SK-N-SH (cell line): ENCODE results near the gene HEXD. TPM values are rescaled to one million over a fixed set of nuclear protein-coding genes. Genes with fewer than 3 reads are reported as not detected.

Experiments used
- CTCF ChIA-PET: fragments of 300-600, 350-600 bp; formaldehyde crosslinking; extraction: SDS; loops from one replicate; lab custom pipeline; 2021; lab: Yijun Ruan, JAX
- POLR2A ChIA-PET: fragments of 350-600 bp; sonication (Branson Sonifier 250); formaldehyde crosslinking; extraction: SDS; loops from one replicate; lab custom pipeline; 2020; ENCODE audit warnings: antibody characterized with exemption, inconsistent platforms; lab: Yijun Ruan, JAX
- DNase-seq: peaks from one replicate; pipeline ENCODE4 v3.0.0; 2012
- H2AFZ ChIP-seq: fragments of 200-600 bp; sonication (generic); 2 replicates; pipeline ENCODE4 v1.8.1; 2016; ENCODE audit warnings: antibody characterized with exemption, mild to moderate bottlenecking, low read depth
- H3F3A ChIP-seq: fragments of 200-600 bp; sonication (generic); replicated peaks from 2 replicates; pipeline ENCODE3; 2016; ENCODE audit warnings: antibody characterized with exemption, mild to moderate bottlenecking; ENCODE audit not compliant: insufficient read depth
- H3K27ac ChIP-seq, 2 experiments: fragments of 200-500 bp in 1 of 2; fragments of 200-600 bp in 1 of 2; sonication (Bioruptor generic) in 1 of 2; sonication (generic), shearing (Covaris generic) in 1 of 2; 2 replicates each; pipeline versions ENCODE4 v1.5.1 to v1.6.1; 2014 to 2016; ENCODE audit warnings: low read depth in 2 of 2, inconsistent platforms in 1 of 2, low read length in 1 of 2, mild to moderate bottlenecking in 1 of 2, mixed read lengths in 1 of 2
- H3K27me3 ChIP-seq: fragments of 200-600 bp; sonication (generic), shearing (Covaris generic); 2 replicates; pipeline ENCODE4 v1.6.1; 2016; ENCODE audit warnings: mixed run types; ENCODE audit not compliant: insufficient read depth
- H3K36me3 ChIP-seq, 2 experiments: fragments of 200-500 bp in 1 of 2; fragments of 200-600 bp in 1 of 2; sonication (Bioruptor generic) in 1 of 2; sonication (generic) in 1 of 2; replicated peaks in 1 of 2; 2 replicates each; pipeline versions ENCODE3 to v1.5.1; 2014 to 2016; ENCODE audit warnings: low read length in 1 of 2, mild to moderate bottlenecking in 1 of 2; ENCODE audit not compliant: insufficient read depth in 2 of 2, control insufficient read depth in 1 of 2
- H3K4me1 ChIP-seq, 2 experiments: fragments of 200-500 bp in 1 of 2; fragments of 200-600 bp in 1 of 2; sonication (Bioruptor generic) in 1 of 2; sonication (generic), shearing (Covaris generic) in 1 of 2; 2 replicates each; pipeline versions ENCODE4 v1.5.1 to v1.6.1; 2014 to 2016; ENCODE audit warnings: low read depth in 1 of 2, low read length in 1 of 2, mixed run types in 1 of 2; ENCODE audit not compliant: insufficient read depth in 2 of 2, control insufficient read depth in 1 of 2
- H3K4me2 ChIP-seq: fragments of 200-600 bp; sonication (generic), shearing (Covaris generic); 2 replicates; pipeline ENCODE4 v1.6.1; 2017; ENCODE audit warnings: mixed run types
- H3K4me3 ChIP-seq, 2 experiments: fragments of 200-500 bp in 1 of 2; fragments of 200-600 bp in 1 of 2; sonication (Bioruptor generic) in 1 of 2; sonication (generic), shearing (Covaris generic) in 1 of 2; 2 replicates each; pipeline versions ENCODE4 v1.5.1 to v1.8.1; 2014 to 2016; ENCODE audit warnings: low read depth in 2 of 2, inconsistent platforms in 1 of 2, low read length in 1 of 2, mild to moderate bottlenecking in 1 of 2, mixed read lengths in 1 of 2, moderate library complexity in 1 of 2
- H3K79me2 ChIP-seq: fragments of 200-600 bp; sonication (generic); 2 replicates; pipeline ENCODE4 v1.8.1; 2017; ENCODE audit warnings: mild to moderate bottlenecking; ENCODE audit not compliant: insufficient read depth
- H3K9ac ChIP-seq: fragments of 200-600 bp; sonication (generic); 2 replicates; pipeline ENCODE4 v1.6.1; 2017; ENCODE audit warnings: mixed run types
- H3K9me2 ChIP-seq: fragments of 200-600 bp; sonication (generic); 2 replicates; pipeline ENCODE4 v1.6.1; 2017; ENCODE audit warnings: mixed run types
- H3K9me3 ChIP-seq: fragments of 200-600 bp; sonication (generic); 2 replicates; pipeline ENCODE4 v1.6.1; 2017; ENCODE audit warnings: mixed run types, mild to moderate bottlenecking, moderate library complexity
- H4K20me1 ChIP-seq: fragments of 200-600 bp; sonication (generic); 2 replicates; pipeline ENCODE4 v1.6.1; 2017; ENCODE audit warnings: mild to moderate bottlenecking, mixed run types; ENCODE audit not compliant: insufficient read depth
- ELF1 ChIP-seq: IDR thresholded peaks from 2 replicates; pipeline ENCODE4 v1.4.0; 2012
- EP300 ChIP-seq, 2 experiments: IDR thresholded peaks; 2 replicates each; pipeline versions ENCODE4 v1.4.0 to v1.6.1; 2012; ENCODE audit warnings: borderline replicate concordance in 1 of 2, low read depth in 1 of 2, low read length in 1 of 2
- EZH2phosphoT487 ChIP-seq: fragments of 200-600 bp; sonication (generic); IDR thresholded peaks from 2 replicates; pipeline ENCODE4 v1.6.1; 2017; ENCODE audit warnings: low read depth, mixed run types, mild to moderate bottlenecking, antibody characterized with exemption, moderate library complexity, borderline replicate concordance
- FOSL2 ChIP-seq: IDR thresholded peaks from 2 replicates; pipeline ENCODE4 v1.4.0; 2012; ENCODE audit warnings: low read depth, mild to moderate bottlenecking, moderate library complexity, borderline replicate concordance
- FOXJ3 ChIP-seq: sonication (generic); formaldehyde crosslinking; IDR thresholded peaks from 2 replicates; pipeline ENCODE4 v1.5.1; 2020; ENCODE audit warnings: mild to moderate bottlenecking, missing genetic modification reagents
- FOXM1 ChIP-seq: IDR thresholded peaks from 2 replicates; pipeline ENCODE4 v1.4.0; 2012; ENCODE audit warnings: low read depth, mild to moderate bottlenecking
- GABPA ChIP-seq: IDR thresholded peaks from 2 replicates; pipeline ENCODE4 v1.4.0; 2012; ENCODE audit warnings: low read depth, mild to moderate bottlenecking
- JUND ChIP-seq: IDR thresholded peaks from 2 replicates; pipeline ENCODE4 v1.4.0; 2012
- MXI1 ChIP-seq: IDR thresholded peaks from 2 replicates; pipeline ENCODE4 v1.6.1; 2012; ENCODE audit warnings: mild to moderate bottlenecking, low read depth, low read length, improper control_type of control experiment
- NFIC ChIP-seq: IDR thresholded peaks from 2 replicates; pipeline ENCODE4 v1.4.0; 2012; ENCODE audit warnings: borderline replicate concordance
- RXRA ChIP-seq: IDR thresholded peaks from 2 replicates; pipeline ENCODE4 v1.4.0; 2012; ENCODE audit warnings: low read depth, mild to moderate bottlenecking, borderline replicate concordance
- SMC3 ChIP-seq: IDR thresholded peaks from 2 replicates; pipeline ENCODE4 v1.6.1; 2012; ENCODE audit warnings: low read depth, low read length, improper control_type of control experiment
- TAF1 ChIP-seq: IDR thresholded peaks from 2 replicates; pipeline ENCODE4 v1.6.1; 2012; ENCODE audit warnings: low read depth, mild to moderate bottlenecking, low read length, moderate library complexity, borderline replicate concordance
- YY1 ChIP-seq: IDR thresholded peaks from 2 replicates; pipeline ENCODE4 v1.4.0; 2012; ENCODE audit warnings: low read depth, mild to moderate bottlenecking
- WGBS: methylation state at CpG from one replicate; pipeline ENCODE4 v1.1.6; 2017; ENCODE audit warnings: low lambda C conversion rate; 5-methylcytosine and 5-hydroxymethylcytosine counted together
- polyA plus RNA-seq, 3 experiments: library from polyadenylated mRNA; depleted of rRNA; stranded (reverse); fragments of >200 nt; gene quantifications; 2 replicates each; pipeline ENCODE4 v1.2.3, GENCODE V29; 2012
- TF ChIP-seq, protein P1 (sequence below): IDR thresholded peaks from 2 replicates; pipeline ENCODE4; 2012
- TF ChIP-seq, protein P2 (sequence below): fragments of 150-350 bp; IDR thresholded peaks from 2 replicates; pipeline ENCODE4 v1.6.1; 2017; ENCODE audit warnings: antibody characterized with exemption, low read length, low read depth, borderline replicate concordance

Gene HEXD
- polyA plus RNA-seq, 1 of the 3 experiments (the other 2 are of a cell fraction): 38.8 TPM

DNA sequence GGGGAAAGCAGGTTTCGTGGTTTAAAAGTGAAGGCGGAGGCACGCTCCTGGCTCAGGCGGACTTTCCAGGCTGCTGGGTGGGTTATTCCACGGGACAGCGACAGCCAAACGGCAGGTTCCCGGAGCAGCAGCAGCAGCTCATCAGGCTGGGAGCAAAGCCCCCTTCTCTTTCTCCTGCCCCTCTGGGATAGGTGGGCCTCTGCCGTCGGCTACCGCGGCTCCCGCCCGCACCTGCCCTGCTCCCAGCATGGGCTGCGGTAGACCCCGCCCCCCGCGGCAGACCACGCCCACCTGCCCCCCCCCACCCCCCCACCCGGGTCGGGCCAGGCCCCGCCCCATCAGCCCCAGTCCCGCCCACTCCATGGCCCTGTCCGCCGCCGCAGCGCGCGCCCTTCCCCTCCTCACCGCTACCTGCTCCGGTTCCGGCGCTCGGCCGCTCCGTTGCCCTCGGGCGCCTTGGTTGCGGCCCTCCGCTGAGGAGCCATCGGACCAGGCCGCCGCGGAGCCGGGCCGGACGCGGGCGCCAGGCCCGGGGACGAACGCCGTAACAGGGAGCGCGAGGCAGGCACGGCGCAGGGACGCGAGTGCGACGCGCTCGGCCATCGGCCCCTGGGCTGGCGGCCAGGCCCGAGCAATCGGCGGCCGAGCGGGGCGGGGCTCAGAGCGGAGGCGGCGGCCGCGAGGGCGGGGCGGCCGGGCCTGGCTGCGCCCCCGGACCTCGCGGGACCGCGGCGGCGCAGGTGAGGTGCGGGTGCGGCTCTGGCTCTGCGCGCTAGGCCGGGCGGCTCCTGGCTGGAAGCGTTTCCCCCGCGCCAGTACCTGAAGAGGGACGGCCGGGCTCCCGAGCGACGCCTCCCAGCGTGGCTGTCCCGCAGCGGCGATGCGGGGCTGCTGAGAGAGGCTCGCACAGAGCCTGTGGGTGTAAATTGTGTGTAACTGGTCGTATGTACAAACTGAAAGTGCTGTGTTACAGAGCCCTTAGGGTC is at the start of gene HEXD, which contains the start of gene OGFOD3 (continued):
- no peak; a peak in 1 of 4 replicates for TF ChIP-seq EP300 (IDR thresholded peaks at IDR 0.05; ENCODE audit: borderline replicate concordance in 1 of 2, low read depth in 1 of 2, low read length in 1 of 2)
- TF ChIP-seq JUND: no peak
- peak; percentile 80; the same call in 1 of the 2 replicates for TF ChIP-seq TAF1
- TF ChIP-seq FOXM1: no peak
- no peak for TF ChIP-seq ELF1
- TF ChIP-seq MXI1: peak; percentile 62; the same call in 1 of the 2 replicates
- TF ChIP-seq YY1: peak; percentile 80
- no peak for TF ChIP-seq EZH2phosphoT487
- TF ChIP-seq, protein P1, sequence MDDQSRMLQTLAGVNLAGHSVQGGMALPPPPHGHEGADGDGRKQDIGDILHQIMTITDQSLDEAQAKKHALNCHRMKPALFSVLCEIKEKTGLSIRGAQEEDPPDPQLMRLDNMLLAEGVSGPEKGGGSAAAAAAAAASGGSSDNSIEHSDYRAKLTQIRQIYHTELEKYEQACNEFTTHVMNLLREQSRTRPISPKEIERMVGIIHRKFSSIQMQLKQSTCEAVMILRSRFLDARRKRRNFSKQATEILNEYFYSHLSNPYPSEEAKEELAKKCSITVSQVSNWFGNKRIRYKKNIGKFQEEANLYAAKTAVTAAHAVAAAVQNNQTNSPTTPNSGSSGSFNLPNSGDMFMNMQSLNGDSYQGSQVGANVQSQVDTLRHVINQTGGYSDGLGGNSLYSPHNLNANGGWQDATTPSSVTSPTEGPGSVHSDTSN: no peak
- no peak for TF ChIP-seq NFIC
- no peak for TF ChIP-seq RXRA
- no peak for TF ChIP-seq SMC3
- TF ChIP-seq FOSL2: no peak
- TF ChIP-seq GABPA: no peak
- TF ChIP-seq FOXJ3 (CRISPR knock-in tag): no peak
- TF ChIP-seq, all 33 proteins: peak for 10

DNA sequence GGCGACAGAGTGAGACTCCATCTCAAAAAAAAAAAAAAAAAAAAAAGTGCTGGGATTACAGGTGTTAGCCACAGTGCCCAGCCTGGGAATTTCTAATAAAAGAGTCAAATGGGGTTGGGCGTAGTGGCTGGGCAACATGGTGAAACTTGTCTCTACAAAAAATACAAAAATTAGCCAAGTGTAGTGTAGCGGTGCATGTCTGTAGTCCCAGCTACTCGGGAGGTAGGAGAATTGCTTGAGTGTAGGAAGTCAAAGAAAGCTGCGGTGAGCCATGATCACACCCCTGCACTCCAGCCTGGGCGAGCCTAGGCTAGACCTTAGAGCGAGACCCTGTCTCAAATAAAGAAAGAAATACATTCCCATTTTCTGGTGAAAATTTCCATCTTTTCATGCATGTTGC is 48.9 kb upstream of the HEXD start:
- no peaks in the 10 kb centered on the region for H3K79me2 ChIP-seq
- 92% methylated on average over 7 of the region's 7 CpGs for WGBS
- POLR2A ChIA-PET: interaction anchor here (1.0 to 1.3 kb wide), 3 partner anchors 13 to 127 kb away, joined by 3 to 5 read pairs (median 3); no protein-coding TSS in a partner anchor
- H3K27me3 ChIP-seq: peaks cover 48% of the 10 kb centered on the region
- no peak for DNase-seq
- no peaks in the 10 kb centered on the region for H3K9me3 ChIP-seq
- H4K20me1 ChIP-seq: no peaks in the 10 kb centered on the region
- CTCF ChIA-PET: interaction anchor here (1.7 to 2.3 kb wide), 3 partner anchors 11 to 45 kb away, joined by 5 to 12 read pairs (median 7); partner anchors contain the start of gene TEX19
- peaks cover 3 to 9% of the 10 kb centered on the region in 2 experiments; a peak in 1 of 4 replicates for H3K4me1 ChIP-seq
- peaks cover 10% of the 10 kb centered on the region for H3F3A ChIP-seq
- no peak overlapping the region for H2AFZ ChIP-seq
- H3K9me2 ChIP-seq: no peaks in the 10 kb centered on the region
- H3K27ac ChIP-seq: no peak overlapping the region
- no peak overlapping the region for H3K4me2 ChIP-seq
- H3K4me3 ChIP-seq: no peak overlapping the region
- no peaks in the 10 kb centered on the region for H3K36me3 ChIP-seq
- no peak overlapping the region for H3K9ac ChIP-seq
- TF ChIP-seq, protein P2, sequence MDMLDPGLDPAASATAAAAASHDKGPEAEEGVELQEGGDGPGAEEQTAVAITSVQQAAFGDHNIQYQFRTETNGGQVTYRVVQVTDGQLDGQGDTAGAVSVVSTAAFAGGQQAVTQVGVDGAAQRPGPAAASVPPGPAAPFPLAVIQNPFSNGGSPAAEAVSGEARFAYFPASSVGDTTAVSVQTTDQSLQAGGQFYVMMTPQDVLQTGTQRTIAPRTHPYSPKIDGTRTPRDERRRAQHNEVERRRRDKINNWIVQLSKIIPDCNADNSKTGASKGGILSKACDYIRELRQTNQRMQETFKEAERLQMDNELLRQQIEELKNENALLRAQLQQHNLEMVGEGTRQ: no peak
